Tibial artery (tissue), 4 donors: ENCODE data around the gene SNX19.

Source experiments
- DNase-seq, 2 donors: peaks; one replicate each; pipeline ENCODE4 v3.0.0-alpha.2; 2019
- H3K27ac ChIP-seq, 2 donors: fragments of 200-600 bp; sonication (generic) in 1 of 2; 1 replicate in 1 of 2; 2 replicates in 1 of 2; pipeline ENCODE4 v1.5.1; 2018 to 2019; ENCODE audit warnings: mild to moderate bottlenecking in 1 of 2
- H3K27me3 ChIP-seq, 2 donors: fragments of 200-600 bp; sonication (generic) in 1 of 2; one replicate each; pipeline versions ENCODE4 v1.5.1 to v1.6.0; 2016 to 2019
- H3K36me3 ChIP-seq, 3 donors: fragments of 200-600 bp; sonication (generic) in 2 of 3; one replicate each; pipeline ENCODE4 v1.5.1; 2016 to 2019; ENCODE audit warnings: mild to moderate bottlenecking in 2 of 3
- H3K4me1 ChIP-seq, 4 donors: fragments of 200-600 bp; sonication (generic) in 2 of 4; 1 replicate in 3 of 4; 2 replicates in 1 of 4; pipeline ENCODE4 v1.5.1; 2016 to 2019
- H3K4me3 ChIP-seq, 2 donors: fragments of 200-600 bp; sonication (generic) in 1 of 2; 1 replicate in 1 of 2; 2 replicates in 1 of 2; pipeline ENCODE4 v1.5.1; 2018 to 2019; ENCODE audit warnings: mild to moderate bottlenecking in 2 of 2
- H3K9me3 ChIP-seq, 3 donors: fragments of 200-600 bp; sonication (generic) in 1 of 3; one replicate each; pipeline ENCODE4 v1.5.1; 2016 to 2019
- CTCF ChIP-seq, 2 experiments: fragments of 200-600 bp in 1 of 2; fragments of 450-650 bp in 1 of 2; IDR thresholded peaks; one replicate each; pipeline ENCODE4 v1.5.1; 2017 to 2019; ENCODE audit warnings: antibody characterized with exemption in 2 of 2, mild to moderate bottlenecking in 1 of 2, moderate library complexity in 1 of 2
- intact Hi-C: fragments of 100-400 bp; cut with DNase I; formaldehyde crosslinking; loops from one replicate; pipeline ENCODE4 v1.15.0; 2023; ENCODE audit warnings: low total_unique reads

SNX19 gene

GRCh38 chr11:130829920-130830511 is 86.3 kb downstream of the SNX19 start:
- Histone ChIP-seq H3K4me3 (no peak overlapping the region), H3K36me3 (no peaks in the 10 kb centered on the region), H3K27me3 (no peaks in the 10 kb centered on the region), H3K27ac (peak overlapping the region; percentile 63 to 77), H3K4me1 (peaks cover 0 to 55% (median 43%) of the 10 kb centered on the region in 4 donors), H3K9me3 (no peaks in the 10 kb centered on the region)
- peak; percentile 61 to 80 for DNase-seq
- intact Hi-C loops = loop anchor here (2.0 to 10.0 kb wide), 3 partner anchors 31 to 515 kb away; partner anchors contain the start of gene ZBTB44
- TF ChIP-seq CTCF (IDR thresholded peaks at IDR 0.05) = no peak

- peaks cover 0 to 55% (median 43%) of the 10 kb centered on the region in 4 donors for H3K4me1 ChIP-seq
- H3K4me3 ChIP-seq = no peak overlapping the region
- intact Hi-C loops = loop anchor here (2.0 to 10.0 kb wide), 2 partner anchors 32 to 514 kb away; partner anchors contain the start of gene ZBTB44
- TF ChIP-seq CTCF (IDR thresholded peaks at IDR 0.05) = no peak
- no peaks in the 10 kb centered on the region for H3K9me3 ChIP-seq
- no peaks in the 10 kb centered on the region for H3K27me3 ChIP-seq
- peak overlapping the region; percentile 63 to 77 for H3K27ac ChIP-seq
- H3K36me3 ChIP-seq = no peaks in the 10 kb centered on the region
- peak; percentile 44 to 81 for DNase-seq
Observed at GRCh38 chr11:130828741-130829140, 87.5 kb downstream of the SNX19 start.

GRCh38 chr11:130827451-130828377 is 88.6 kb downstream of the SNX19 start:
- peak; percentile 56 to 59 for TF ChIP-seq CTCF (IDR thresholded peaks at IDR 0.05)
- Histone ChIP-seq H3K9me3 (no peaks in the 10 kb centered on the region), H3K4me1 (peaks cover 0 to 55% (median 43%) of the 10 kb centered on the region in 4 donors), H3K4me3 (no peak overlapping the region), H3K27ac (peak overlapping the region; percentile 63 to 77), H3K27me3 (no peaks in the 10 kb centered on the region), H3K36me3 (no peaks in the 10 kb centered on the region)
- intact Hi-C loops = loop anchor here (2.0 to 10.0 kb wide), 2 partner anchors 33 to 513 kb away; partner anchors contain the start of gene ZBTB44
- DNase-seq = peak; percentile 66 to 90

- H3K27me3 ChIP-seq = no peaks in the 10 kb centered on the region
- intact Hi-C loops = loop anchor here (10.0 kb wide), 1 partner anchor 512 kb away; the partner anchor contains the start of gene ZBTB44
- peak overlapping the region in 1 of 2 donors; percentile 77 for H3K27ac ChIP-seq
- H3K4me1 ChIP-seq = peaks cover 0 to 54% (median 43%) of the 10 kb centered on the region in 4 donors
- no peaks in the 10 kb centered on the region for H3K9me3 ChIP-seq
- DNase-seq = peak in 1 of 2 donors; percentile 75
- TF ChIP-seq CTCF (IDR thresholded peaks at IDR 0.05) = no peak
- no peaks in the 10 kb centered on the region for H3K36me3 ChIP-seq
- no peak overlapping the region for H3K4me3 ChIP-seq
Observed at GRCh38 chr11:130826572-130826971, 89.7 kb downstream of the SNX19 start.

GRCh38 chr11:130825983-130826382 is 90.3 kb downstream of the SNX19 start:
- Histone ChIP-seq H3K27ac (peak overlapping the region in 1 of 2 donors; percentile 77), H3K27me3 (no peaks in the 10 kb centered on the region), H3K9me3 (no peaks in the 10 kb centered on the region), H3K4me3 (no peak overlapping the region), H3K36me3 (no peaks in the 10 kb centered on the region), H3K4me1 (peaks cover 0 to 48% (median 41%) of the 10 kb centered on the region in 4 donors)
- intact Hi-C loops = loop anchor here (10.0 kb wide), 1 partner anchor 511 kb away; the partner anchor contains the start of gene ZBTB44
- no peak for DNase-seq
- TF ChIP-seq CTCF (IDR thresholded peaks at IDR 0.05) = no peak
